Stimulated activated CD8-positive, alpha-beta memory T cell treated with anti-CD3 and anti-CD28 coated beads, Interleukin-7, amount 100 ng/mL, for 48 hours (primary cell): ENCODE data around the gene NAGPA.

Experiments used
- DNase-seq, 2 donors: peaks; one replicate each; pipeline ENCODE4 v3.0.0-alpha.2; 2020; ENCODE audit warnings: low read depth in 1 of 2; ENCODE audit errors: extremely low read depth in 1 of 2

NAGPA gene

DNA sequence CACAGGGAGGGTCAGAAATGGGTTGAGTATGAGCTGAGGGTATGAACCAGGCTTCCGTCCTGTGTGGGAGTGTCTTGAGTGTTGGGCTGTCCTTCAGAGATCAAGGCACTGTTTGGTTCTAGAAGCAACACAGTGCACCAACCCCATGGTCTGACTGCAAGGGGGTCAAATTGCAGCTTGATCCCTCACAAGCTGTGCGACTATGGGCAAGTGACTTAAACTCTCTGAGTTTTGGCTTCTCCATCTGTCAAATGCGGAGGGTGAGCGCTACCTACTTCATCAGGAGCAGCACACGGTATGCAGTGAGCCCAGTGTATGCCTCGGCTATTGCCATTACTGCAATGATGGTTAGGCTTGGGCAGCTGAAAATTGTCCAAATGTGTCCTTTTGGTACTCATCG lies 54.6 kb downstream of the NAGPA start:
- DNase-seq: no peak

DNA sequence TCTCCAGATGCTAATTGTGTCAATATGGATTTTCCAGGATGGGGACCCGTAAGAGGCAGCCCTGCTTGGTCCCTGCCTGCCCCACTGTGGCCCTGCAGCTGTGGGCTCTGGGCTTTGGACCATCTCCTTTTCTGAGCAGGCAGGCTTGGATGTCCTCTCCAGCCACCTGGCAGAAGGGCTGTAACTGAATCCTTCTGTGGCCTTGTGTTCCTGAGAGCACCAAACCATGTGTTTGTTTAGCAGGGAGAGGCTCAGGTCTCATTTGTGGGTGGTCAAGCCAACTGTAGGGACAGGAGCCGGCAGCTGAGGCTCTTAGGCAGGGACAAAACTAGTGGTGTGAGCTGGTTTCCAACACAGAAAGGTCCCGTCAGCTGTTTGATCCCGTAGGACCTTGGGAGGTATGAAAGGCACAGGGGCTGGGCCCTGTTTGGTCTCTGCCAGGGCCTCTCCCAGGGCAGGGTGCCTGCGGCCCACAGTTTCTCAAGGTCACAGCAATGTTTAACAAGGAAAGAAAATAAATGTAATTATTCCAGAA lies 57.1 kb downstream of the NAGPA start:
- DNase-seq: no peak

DNA sequence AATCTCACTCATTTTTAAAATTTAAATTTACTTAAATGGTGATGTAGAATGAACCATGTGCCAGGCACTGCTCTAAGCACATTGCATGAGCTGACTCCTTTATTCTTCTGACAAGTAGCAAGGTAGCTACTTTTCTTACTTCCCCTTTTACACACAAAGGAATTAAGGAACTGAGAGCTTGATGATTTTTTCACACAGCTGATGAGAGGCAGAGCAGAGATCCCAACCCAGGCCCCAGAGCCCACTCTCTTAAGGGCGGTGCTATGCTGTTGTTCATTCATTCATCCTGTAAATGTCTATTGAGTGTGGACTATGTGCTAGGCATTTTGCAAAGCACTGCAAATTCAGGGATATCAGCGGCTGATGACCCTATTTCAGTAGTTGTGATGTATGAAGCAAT lies 57.7 kb downstream of the NAGPA start:
- no peak for DNase-seq
